Upper lobe of left lung (tissue), 4 donors: Measurements from ENCODE around the gene FAM219B.

Experiments used
- EP300 ChIP-seq, 4 donors: sonication (generic); formaldehyde crosslinking; IDR thresholded peaks; one replicate each; pipeline ENCODE4 v1.5.1; 2017; ENCODE audit warnings: antibody characterized with exemption in 4 of 4, control low read depth in 2 of 4
- POLR2A ChIP-seq, 4 donors: fragments of 450-650 bp; IDR thresholded peaks; one replicate each; pipeline ENCODE4 v1.5.1; 2016 to 2017; ENCODE audit warnings: antibody characterized with exemption in 4 of 4, mild to moderate bottlenecking in 2 of 4
- POLR2AphosphoS5 ChIP-seq, 2 donors: sonication (generic); formaldehyde crosslinking; IDR thresholded peaks; one replicate each; pipeline ENCODE4 v1.5.1; 2017; ENCODE audit warnings: antibody characterized with exemption in 2 of 2
- TF ChIP-seq, protein P1 (sequence below), 6 experiments: fragments of 450-650 bp in 4 of 6; fragments of 200-600 bp in 2 of 6; sonication (generic) in 2 of 6; IDR thresholded peaks; one replicate each; pipeline ENCODE4 v1.5.1; 2016 to 2019; ENCODE audit warnings: antibody characterized with exemption in 6 of 6

DNA sequence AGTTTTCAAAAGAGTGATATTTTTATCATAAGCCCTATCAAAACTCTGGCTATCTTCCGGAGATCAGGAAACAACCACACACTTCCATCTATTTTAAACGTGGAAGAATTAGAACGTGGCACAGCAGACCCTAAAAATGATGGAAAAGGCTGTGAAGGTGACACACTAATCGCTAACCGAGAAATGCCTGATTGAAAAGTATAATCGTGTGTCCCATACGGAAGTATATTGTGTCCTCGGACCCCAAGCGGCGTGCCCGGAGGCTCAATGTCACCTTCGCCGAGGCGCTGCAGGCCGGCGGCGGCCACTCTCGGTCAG lies 30.6 kb upstream of the FAM219B start:
- TF ChIP-seq, protein P1, sequence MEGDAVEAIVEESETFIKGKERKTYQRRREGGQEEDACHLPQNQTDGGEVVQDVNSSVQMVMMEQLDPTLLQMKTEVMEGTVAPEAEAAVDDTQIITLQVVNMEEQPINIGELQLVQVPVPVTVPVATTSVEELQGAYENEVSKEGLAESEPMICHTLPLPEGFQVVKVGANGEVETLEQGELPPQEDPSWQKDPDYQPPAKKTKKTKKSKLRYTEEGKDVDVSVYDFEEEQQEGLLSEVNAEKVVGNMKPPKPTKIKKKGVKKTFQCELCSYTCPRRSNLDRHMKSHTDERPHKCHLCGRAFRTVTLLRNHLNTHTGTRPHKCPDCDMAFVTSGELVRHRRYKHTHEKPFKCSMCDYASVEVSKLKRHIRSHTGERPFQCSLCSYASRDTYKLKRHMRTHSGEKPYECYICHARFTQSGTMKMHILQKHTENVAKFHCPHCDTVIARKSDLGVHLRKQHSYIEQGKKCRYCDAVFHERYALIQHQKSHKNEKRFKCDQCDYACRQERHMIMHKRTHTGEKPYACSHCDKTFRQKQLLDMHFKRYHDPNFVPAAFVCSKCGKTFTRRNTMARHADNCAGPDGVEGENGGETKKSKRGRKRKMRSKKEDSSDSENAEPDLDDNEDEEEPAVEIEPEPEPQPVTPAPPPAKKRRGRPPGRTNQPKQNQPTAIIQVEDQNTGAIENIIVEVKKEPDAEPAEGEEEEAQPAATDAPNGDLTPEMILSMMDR (IDR thresholded peaks at IDR 0.05): no peak
- no peak for TF ChIP-seq POLR2A (IDR thresholded peaks at IDR 0.05)
- TF ChIP-seq POLR2AphosphoS5 (IDR thresholded peaks at IDR 0.05): no peak
- no peak for TF ChIP-seq EP300 (IDR thresholded peaks at IDR 0.05)
